Mesendoderm (in vitro differentiated cells): ENCODE results near the gene TENM4.

Experiments
- DNase-seq: peaks from one replicate; pipeline ENCODE4 v3.0.0; 2013
- H2AK5ac ChIP-seq: 2 replicates; pipeline ENCODE4 v1.6.1; 2013; ENCODE audit warnings: low read length, inconsistent platforms
- H2BK120ac ChIP-seq: 2 replicates; pipeline ENCODE4 v1.6.1; 2013; ENCODE audit warnings: low read depth, mild to moderate bottlenecking, low read length, moderate library complexity, mixed read lengths
- H2BK15ac ChIP-seq: replicated peaks from 2 replicates; pipeline ENCODE4 v1.6.1; 2013; ENCODE audit warnings: low read depth, mild to moderate bottlenecking, moderate library complexity
- H2BK5ac ChIP-seq: 2 replicates; pipeline ENCODE4 v1.6.1; 2013; ENCODE audit warnings: low read length, inconsistent platforms
- H3K18ac ChIP-seq: 2 replicates; pipeline ENCODE4 v1.6.1; 2013; ENCODE audit warnings: mild to moderate bottlenecking, low read length, mixed read lengths
- H3K23ac ChIP-seq: one replicate; pipeline ENCODE4 v1.6.1; 2013; ENCODE audit warnings: low read length
- H3K27ac ChIP-seq: 2 replicates; pipeline ENCODE4 v1.5.1; 2013; ENCODE audit warnings: low read depth, mild to moderate bottlenecking, inconsistent platforms, low read length, moderate library complexity
- H3K27me3 ChIP-seq: 2 replicates; pipeline ENCODE4 v1.6.1; 2013; ENCODE audit warnings: low read length, control low read depth, mild to moderate bottlenecking, inconsistent platforms; ENCODE audit not compliant: insufficient read depth, poor library complexity
- H3K36me3 ChIP-seq: 2 replicates; pipeline ENCODE4 v1.6.1; 2013; ENCODE audit warnings: low read length, inconsistent platforms; ENCODE audit not compliant: control insufficient read depth, insufficient read depth
- H3K4ac ChIP-seq: one replicate; pipeline ENCODE4 v1.6.1; 2013; ENCODE audit warnings: low read depth, mild to moderate bottlenecking, low read length, moderate library complexity
- H3K4me1 ChIP-seq: 2 replicates; pipeline ENCODE4 v1.6.1; 2013; ENCODE audit warnings: low read depth, low read length, inconsistent platforms; ENCODE audit not compliant: control insufficient read depth
- H3K4me2 ChIP-seq: 2 replicates; pipeline ENCODE4 v1.6.1; 2013; ENCODE audit warnings: low read length
- H3K4me3 ChIP-seq: 2 replicates; pipeline ENCODE4 v1.5.1; 2013; ENCODE audit warnings: mild to moderate bottlenecking, low read length
- H3K56ac ChIP-seq: one replicate; pipeline ENCODE4 v1.6.1; 2013; ENCODE audit warnings: low read length
- H3K79me1 ChIP-seq: 2 replicates; pipeline ENCODE4 v1.6.1; 2013; ENCODE audit warnings: low read length, inconsistent platforms
- H3K79me2 ChIP-seq: 2 replicates; pipeline ENCODE4 v1.6.1; 2013; ENCODE audit warnings: mild to moderate bottlenecking, low read length; ENCODE audit not compliant: control insufficient read depth, insufficient read depth
- H3K9ac ChIP-seq: 2 replicates; pipeline ENCODE4 v1.6.1; 2013; ENCODE audit warnings: low read length, inconsistent platforms
- H4K5ac ChIP-seq: one replicate; pipeline ENCODE4 v1.6.1; 2013; ENCODE audit warnings: low read length
- H4K8ac ChIP-seq: one replicate; pipeline ENCODE4 v1.6.1; 2013; ENCODE audit warnings: low read depth, mild to moderate bottlenecking, control low read depth, low read length, moderate library complexity
- WGBS: extraction: QIAGEN DNeasy Blood & Tissue Kit; methylation state at CpG from one replicate; pipeline ENCODE4 v1.1.7; 2013; ENCODE audit warnings: low lambda C conversion rate, missing lambda C conversion rate; ENCODE audit not compliant: insufficient coverage; ENCODE audit errors: extremely low coverage; 5-methylcytosine and 5-hydroxymethylcytosine counted together

Gene TENM4

DNA sequence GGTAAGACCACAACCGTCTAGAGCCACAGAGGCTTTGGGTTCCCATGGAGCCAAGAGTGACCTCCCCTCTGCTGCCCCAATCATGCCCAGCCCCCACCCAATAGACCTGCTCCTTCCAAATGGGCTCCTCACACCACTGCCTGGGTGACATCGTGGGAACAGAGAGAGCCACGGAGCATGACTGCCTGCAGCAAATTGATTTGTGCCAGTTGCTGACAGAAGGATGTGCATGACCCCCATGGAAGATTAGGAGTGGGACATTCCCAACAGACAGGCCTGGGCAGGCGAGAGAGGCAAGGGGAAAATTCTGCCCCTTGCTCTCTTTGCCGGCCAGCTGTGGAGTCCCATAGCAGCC lies 88.5 kb downstream of the TENM4 start:
- no CpG with 5 or more reads among the region's 5 CpGs for WGBS
- H2AK5ac ChIP-seq, result no peak overlapping the region
- peaks cover 24% of the 10 kb centered on the region for H3K79me1 ChIP-seq
- peaks cover 2% of the 10 kb centered on the region for H3K79me2 ChIP-seq
- no peak overlapping the region for H3K4me2 ChIP-seq
- no peaks in the 10 kb centered on the region for H3K36me3 ChIP-seq
- no peak overlapping the region for H3K23ac ChIP-seq
- no peak overlapping the region for H3K9ac ChIP-seq
- no peak overlapping the region for H2BK5ac ChIP-seq
- no peak overlapping the region for H3K56ac ChIP-seq
- no peaks in the 10 kb centered on the region for H3K4me1 ChIP-seq
- no peaks in the 10 kb centered on the region for H3K27me3 ChIP-seq
- no peak overlapping the region for H3K27ac ChIP-seq
- no peak overlapping the region for H2BK15ac ChIP-seq
- H4K8ac ChIP-seq, result no peak overlapping the region
- H4K5ac ChIP-seq, result no peak overlapping the region
- H3K4me3 ChIP-seq, result no peak overlapping the region
- H2BK120ac ChIP-seq, result no peak overlapping the region
- no peak overlapping the region for H3K4ac ChIP-seq
- H3K18ac ChIP-seq, result no peak overlapping the region
- peak; percentile 37 for DNase-seq

DNA sequence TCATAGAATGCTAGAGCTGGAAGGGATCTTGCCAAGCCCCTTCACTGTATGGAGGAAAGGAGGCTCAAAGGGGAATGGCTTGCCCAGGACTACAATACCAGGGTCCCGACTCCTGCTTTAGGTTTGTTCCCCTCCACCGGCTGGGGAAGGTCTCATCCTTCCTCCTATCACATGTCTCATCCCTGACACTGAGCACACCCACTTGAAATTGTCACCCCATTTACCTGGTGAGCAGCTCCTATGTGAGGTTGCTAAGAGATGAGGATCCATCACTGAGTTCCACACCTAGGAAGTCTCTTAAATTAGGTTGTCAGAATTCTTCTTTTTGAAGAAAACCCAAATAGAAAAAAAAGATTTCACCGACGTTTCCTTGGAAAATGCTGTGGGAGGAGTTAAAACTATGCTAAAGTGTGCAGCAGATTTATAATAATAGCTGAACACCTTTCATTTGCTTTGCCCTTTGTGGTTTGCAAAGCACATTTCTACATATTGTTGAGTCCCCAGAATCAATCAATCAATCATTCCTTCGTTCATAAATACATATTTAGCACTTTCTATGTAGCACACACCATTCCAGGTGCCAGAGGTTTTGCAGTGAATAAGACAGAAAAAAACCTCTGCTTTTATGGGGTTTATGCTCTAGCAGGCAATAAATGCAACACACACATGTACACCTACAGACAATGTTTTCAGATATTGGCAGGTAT lies 91.7 kb downstream of the TENM4 start:
- Histone ChIP-seq H3K4me1 (peaks cover 2% of the 10 kb centered on the region), H3K4me3 (no peak overlapping the region), H4K8ac (no peak overlapping the region), H3K79me1 (peaks cover 26% of the 10 kb centered on the region), H3K27me3 (no peaks in the 10 kb centered on the region), H3K4ac (no peak overlapping the region), H3K56ac (no peak overlapping the region), H4K5ac (no peak overlapping the region), H3K18ac (no peak overlapping the region), H2BK5ac (no peak overlapping the region), H3K23ac (no peak overlapping the region), H2BK120ac (no peak overlapping the region), H3K27ac (no peak overlapping the region), H2BK15ac (no peak overlapping the region), H3K36me3 (no peaks in the 10 kb centered on the region), H3K79me2 (no peaks in the 10 kb centered on the region), H2AK5ac (no peak overlapping the region), H3K9ac (no peak overlapping the region), H3K4me2 (no peak overlapping the region)
- no CpG with 5 or more reads among the region's 5 CpGs for WGBS
- no peak for DNase-seq

DNA sequence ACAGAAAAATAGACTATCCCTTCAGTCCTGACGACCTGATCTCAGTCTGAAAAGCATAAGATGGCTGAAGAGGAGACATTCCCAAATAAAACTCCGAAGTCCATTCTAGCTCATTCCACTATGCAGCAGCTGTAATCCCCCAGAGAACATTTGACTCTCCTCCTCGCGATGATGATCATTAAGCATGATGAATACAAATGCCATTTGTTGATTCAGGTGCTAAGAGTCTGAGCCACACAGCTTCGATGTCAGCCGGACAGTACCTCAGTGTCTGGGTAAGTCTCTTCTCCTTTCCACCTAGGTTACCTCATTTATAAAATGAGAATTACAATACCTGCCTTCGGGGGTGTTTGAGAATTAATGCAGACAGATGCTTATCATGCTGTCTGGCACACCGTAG lies 94.8 kb downstream of the TENM4 start:
- no peak overlapping the region for H3K4me3 ChIP-seq
- peaks cover 4% of the 10 kb centered on the region for H3K4me1 ChIP-seq
- no peak overlapping the region for H4K8ac ChIP-seq
- no peak overlapping the region for H2BK5ac ChIP-seq
- H4K5ac ChIP-seq, result no peak overlapping the region
- no peak overlapping the region for H2AK5ac ChIP-seq
- no peak overlapping the region for H2BK120ac ChIP-seq
- DNase-seq, result no peak
- no peaks in the 10 kb centered on the region for H3K36me3 ChIP-seq
- no peak overlapping the region for H3K18ac ChIP-seq
- no peak overlapping the region for H3K9ac ChIP-seq
- WGBS, result no CpG with 5 or more reads among the region's 8 CpGs
- H3K56ac ChIP-seq, result no peak overlapping the region
- H3K79me2 ChIP-seq, result peaks cover 4% of the 10 kb centered on the region
- H3K27ac ChIP-seq, result no peak overlapping the region
- peaks cover 35% of the 10 kb centered on the region for H3K79me1 ChIP-seq
- H3K27me3 ChIP-seq, result no peaks in the 10 kb centered on the region
- H2BK15ac ChIP-seq, result no peak overlapping the region
- H3K4me2 ChIP-seq, result no peak overlapping the region
- H3K23ac ChIP-seq, result no peak overlapping the region
- H3K4ac ChIP-seq, result no peak overlapping the region

DNA sequence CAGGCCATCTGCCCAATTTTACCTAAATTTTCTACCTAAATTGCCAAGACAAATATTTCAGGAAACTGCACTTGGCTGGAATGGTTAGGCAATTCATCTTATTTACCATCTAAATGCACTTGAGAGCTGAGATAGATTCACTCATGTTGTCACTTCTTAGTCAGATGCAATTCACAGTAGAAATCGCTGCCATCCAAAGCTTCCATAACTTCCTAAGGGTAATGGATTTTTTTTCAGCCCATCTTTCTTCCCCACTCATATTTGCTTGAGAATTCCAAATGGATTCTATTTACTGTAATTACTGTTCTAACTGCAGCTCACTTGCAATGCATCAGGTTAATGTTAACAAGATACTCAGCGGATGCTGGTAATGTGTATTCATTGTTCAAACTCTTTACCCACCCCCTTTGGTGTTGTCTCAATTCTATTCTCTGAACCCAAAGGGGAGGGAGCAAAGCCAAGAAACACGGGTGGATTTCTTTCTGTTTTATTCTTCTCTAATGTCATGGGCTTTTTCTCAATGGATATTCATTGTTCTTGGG lies 96.0 kb downstream of the TENM4 start:
- Histone ChIP-seq H3K4ac (no peak overlapping the region), H3K4me2 (no peak overlapping the region), H3K36me3 (no peaks in the 10 kb centered on the region), H3K27ac (no peak overlapping the region), H3K79me1 (peaks cover 31% of the 10 kb centered on the region), H3K27me3 (no peaks in the 10 kb centered on the region), H2AK5ac (no peak overlapping the region), H4K8ac (no peak overlapping the region), H3K79me2 (peaks cover 4% of the 10 kb centered on the region), H3K9ac (no peak overlapping the region), H4K5ac (no peak overlapping the region), H3K4me1 (peaks cover 4% of the 10 kb centered on the region), H2BK120ac (no peak overlapping the region), H3K56ac (no peak overlapping the region), H3K4me3 (no peak overlapping the region), H3K23ac (no peak overlapping the region), H2BK15ac (no peak overlapping the region), H2BK5ac (no peak overlapping the region), H3K18ac (no peak overlapping the region)
- WGBS, result no CpG with 5 or more reads among the region's 3 CpGs
- DNase-seq, result no peak

DNA sequence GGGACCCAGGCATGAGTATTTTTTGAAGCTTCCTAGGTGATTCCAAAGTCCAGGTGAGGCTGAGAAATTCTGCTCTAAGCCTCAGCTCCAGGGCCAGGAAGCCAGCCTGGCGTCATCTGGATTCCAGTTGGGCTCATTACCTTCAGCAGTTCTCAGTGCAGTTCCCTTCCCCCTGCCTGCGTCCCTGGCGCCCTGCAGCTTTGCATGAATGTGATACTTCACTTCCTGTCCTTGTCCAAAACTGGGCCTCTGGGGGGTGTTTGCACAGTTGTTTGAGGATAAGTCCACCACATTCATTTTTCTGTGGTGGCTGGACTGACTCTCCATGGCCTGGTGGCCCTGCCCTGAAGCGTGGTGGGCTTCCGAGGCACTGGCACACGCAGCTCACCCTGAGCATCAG lies 98.1 kb downstream of the TENM4 start:
- H3K27me3 ChIP-seq, result no peaks in the 10 kb centered on the region
- H3K4ac ChIP-seq, result no peak overlapping the region
- H3K27ac ChIP-seq, result no peak overlapping the region
- no peak overlapping the region for H3K18ac ChIP-seq
- H3K4me3 ChIP-seq, result no peak overlapping the region
- no CpG with 5 or more reads among the region's 6 CpGs for WGBS
- H2BK120ac ChIP-seq, result no peak overlapping the region
- no peak overlapping the region for H4K5ac ChIP-seq
- no peak overlapping the region for H3K4me2 ChIP-seq
- peaks cover 5% of the 10 kb centered on the region for H3K4me1 ChIP-seq
- no peaks in the 10 kb centered on the region for H3K36me3 ChIP-seq
- H4K8ac ChIP-seq, result no peak overlapping the region
- H2BK5ac ChIP-seq, result no peak overlapping the region
- H3K79me2 ChIP-seq, result peaks cover 4% of the 10 kb centered on the region
- no peak overlapping the region for H3K9ac ChIP-seq
- H3K23ac ChIP-seq, result no peak overlapping the region
- no peak overlapping the region for H2AK5ac ChIP-seq
- no peak for DNase-seq
- peaks cover 23% of the 10 kb centered on the region for H3K79me1 ChIP-seq
- no peak overlapping the region for H3K56ac ChIP-seq
- H2BK15ac ChIP-seq, result no peak overlapping the region

DNA sequence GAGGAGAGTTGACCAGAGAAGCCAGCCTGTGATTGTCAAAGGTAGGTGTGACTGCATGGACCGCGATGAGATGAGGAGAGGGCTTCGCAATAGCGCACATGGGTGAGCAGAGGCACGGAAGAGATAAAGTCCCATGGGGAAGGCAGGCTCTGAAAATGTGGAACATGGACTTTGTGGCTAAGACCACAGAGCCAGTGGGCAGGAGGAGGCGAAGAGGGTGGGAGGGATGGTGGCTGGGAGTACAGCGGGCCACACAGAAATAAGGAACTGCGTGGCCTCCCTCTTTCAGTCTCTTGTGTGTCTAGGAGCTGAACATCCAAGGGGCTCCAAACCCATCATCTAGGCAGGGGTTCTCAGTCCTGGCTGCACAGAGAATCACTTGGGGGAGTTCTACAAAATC lies 98.6 kb downstream of the TENM4 start:
- H3K4me3 ChIP-seq, result no peak overlapping the region
- no peak overlapping the region for H3K4ac ChIP-seq
- H2AK5ac ChIP-seq, result no peak overlapping the region
- H4K5ac ChIP-seq, result no peak overlapping the region
- H2BK5ac ChIP-seq, result no peak overlapping the region
- no peaks in the 10 kb centered on the region for H3K36me3 ChIP-seq
- no peak overlapping the region for H3K9ac ChIP-seq
- peaks cover 23% of the 10 kb centered on the region for H3K79me1 ChIP-seq
- H2BK120ac ChIP-seq, result no peak overlapping the region
- no peak for DNase-seq
- H3K27me3 ChIP-seq, result no peaks in the 10 kb centered on the region
- no peak overlapping the region for H3K23ac ChIP-seq
- no CpG with 5 or more reads among the region's 8 CpGs for WGBS
- H4K8ac ChIP-seq, result no peak overlapping the region
- H3K4me2 ChIP-seq, result no peak overlapping the region
- no peak overlapping the region for H3K56ac ChIP-seq
- H3K18ac ChIP-seq, result no peak overlapping the region
- no peak overlapping the region for H3K27ac ChIP-seq
- H2BK15ac ChIP-seq, result no peak overlapping the region
- peaks cover 9% of the 10 kb centered on the region for H3K4me1 ChIP-seq
- peaks cover 4% of the 10 kb centered on the region for H3K79me2 ChIP-seq
